Liver (tissue), 9 donors: Measurements from ENCODE around the gene LDAH. TPM values are rescaled to one million over a fixed set of nuclear protein-coding genes. Genes with fewer than 3 reads are reported as not detected.

Experiments
- DNase-seq: peaks from one replicate; pipeline ENCODE4 v3.0.0-alpha.2; 2017; ENCODE audit warnings: low spot score
- H3K27ac ChIP-seq, 2 donors: one replicate each; pipeline ENCODE4 v1.7.0; 2013; ENCODE audit warnings: inconsistent platforms in 2 of 2, low read length in 2 of 2, control low read depth in 1 of 2, low read depth in 1 of 2, mild to moderate bottlenecking in 1 of 2
- H3K27me3 ChIP-seq, 4 donors: one replicate each; pipeline versions ENCODE4 v1.6.1 to v1.7.0; 2013; ENCODE audit warnings: low read length in 3 of 4, inconsistent platforms in 1 of 4, mild to moderate bottlenecking in 1 of 4, moderate library complexity in 1 of 4; ENCODE audit not compliant: control insufficient read depth in 4 of 4, insufficient read depth in 4 of 4
- H3K36me3 ChIP-seq, 4 donors: one replicate each; pipeline versions ENCODE4 v1.6.1 to v1.7.0; 2013; ENCODE audit warnings: low read length in 3 of 4, mild to moderate bottlenecking in 3 of 4, low read depth in 1 of 4, moderate library complexity in 1 of 4; ENCODE audit not compliant: control insufficient read depth in 4 of 4, insufficient read depth in 3 of 4
- H3K4me1 ChIP-seq, 4 donors: one replicate each; pipeline versions ENCODE4 v1.6.1 to v1.7.0; 2013; ENCODE audit warnings: low read length in 3 of 4, mild to moderate bottlenecking in 3 of 4, moderate library complexity in 1 of 4; ENCODE audit not compliant: control insufficient read depth in 4 of 4, insufficient read depth in 4 of 4
- H3K4me3 ChIP-seq, 3 donors: one replicate each; pipeline versions ENCODE4 v1.6.1 to v1.7.0; 2013; ENCODE audit warnings: low read length in 3 of 3, control low read depth in 1 of 3, low read depth in 1 of 3, mild to moderate bottlenecking in 1 of 3
- H3K9ac ChIP-seq, 2 donors: one replicate each; pipeline ENCODE4 v1.7.0; 2013; ENCODE audit warnings: low read length in 2 of 2, mild to moderate bottlenecking in 2 of 2, moderate library complexity in 2 of 2, control low read depth in 1 of 2, low read depth in 1 of 2
- H3K9me3 ChIP-seq, 4 donors: one replicate each; pipeline versions ENCODE4 v1.6.1 to v1.7.0; 2013; ENCODE audit warnings: low read length in 3 of 4; ENCODE audit not compliant: control insufficient read depth in 4 of 4
- EGR1 ChIP-seq, 2 donors: IDR thresholded peaks; 2 replicates each; pipeline ENCODE4 v1.6.1; 2016 to 2018; ENCODE audit warnings: antibody characterized with exemption in 2 of 2, low read depth in 2 of 2
- FOXA1 ChIP-seq: IDR thresholded peaks from 2 replicates; pipeline ENCODE4 v1.6.1; 2016; ENCODE audit warnings: antibody characterized with exemption
- FOXA2 ChIP-seq: IDR thresholded peaks from 2 replicates; pipeline ENCODE4 v1.6.1; 2016; ENCODE audit warnings: antibody characterized with exemption
- GABPA ChIP-seq, 2 donors: IDR thresholded peaks in 1 of 2; conservative IDR thresholded peaks in 1 of 2; 2 replicates each; pipeline ENCODE4 v1.6.1; 2016; ENCODE audit warnings: antibody characterized with exemption in 2 of 2, mild to moderate bottlenecking in 1 of 2, moderate library complexity in 1 of 2
- HNF4A ChIP-seq, 2 donors: conservative IDR thresholded peaks; 2 replicates each; pipeline ENCODE4 v1.6.1; 2016; ENCODE audit warnings: antibody characterized with exemption in 2 of 2, mild to moderate bottlenecking in 2 of 2
- HNF4G ChIP-seq: IDR thresholded peaks from 2 replicates; pipeline ENCODE4 v1.6.1; 2016; ENCODE audit warnings: antibody characterized with exemption
- JUND ChIP-seq, 2 donors: IDR thresholded peaks; 2 replicates each; pipeline ENCODE4 v1.6.1; 2016; ENCODE audit warnings: antibody characterized with exemption in 2 of 2
- NR2F2 ChIP-seq: IDR thresholded peaks from 2 replicates; pipeline ENCODE4 v1.6.1; 2016; ENCODE audit warnings: antibody characterized with exemption
- RAD21 ChIP-seq, 2 donors: IDR thresholded peaks; 2 replicates each; pipeline ENCODE4 v1.6.1; 2016; ENCODE audit warnings: antibody characterized with exemption in 2 of 2, mild to moderate bottlenecking in 2 of 2
- RXRA ChIP-seq, 2 donors: IDR thresholded peaks; 2 replicates each; pipeline ENCODE4 v1.6.1; 2017 to 2018; ENCODE audit warnings: antibody characterized with exemption in 2 of 2, mild to moderate bottlenecking in 1 of 2
- SP1 ChIP-seq: IDR thresholded peaks from 2 replicates; pipeline ENCODE4 v1.6.1; 2018; ENCODE audit warnings: antibody characterized with exemption, mild to moderate bottlenecking
- TAF1 ChIP-seq: conservative IDR thresholded peaks from 2 replicates; pipeline ENCODE4 v1.6.1; 2016; ENCODE audit warnings: antibody characterized with exemption, mild to moderate bottlenecking
- YY1 ChIP-seq: IDR thresholded peaks from 2 replicates; pipeline ENCODE4 v1.6.1; 2016; ENCODE audit warnings: antibody characterized with exemption, mild to moderate bottlenecking
- WGBS: extraction: QIAGEN DNeasy Blood & Tissue Kit; methylation state at CpG from one replicate; pipeline ENCODE4 v1.1.7; 2013; 5-methylcytosine and 5-hydroxymethylcytosine counted together
- polyA plus RNA-seq, 2 donors: library from polyadenylated mRNA; stranded (reverse) in 1 of 2; unstranded in 1 of 2; fragments of 200-250 nt in 1 of 2; fragments of >200 nt in 1 of 2; fragmentation: Nextera tagmentation in 1 of 2; extraction: Ambion mirVana in 1 of 2; gene quantifications; one replicate each; pipeline versions ENCODE4 v1.2.1 to v1.2.3, GENCODE V29; 2013 to 2015
- total RNA-seq, 2 donors: library from RNA; depleted of rRNA; stranded (reverse); fragments of >200 nt; gene quantifications; one replicate each; pipeline ENCODE4 v1.2.3, GENCODE V29; 2014
- TF ChIP-seq, protein P1 (sequence below): IDR thresholded peaks from 2 replicates; pipeline ENCODE4 v1.6.1; 2016; ENCODE audit warnings: antibody characterized with exemption
- TF ChIP-seq, protein P2 (sequence below): IDR thresholded peaks from 2 replicates; pipeline ENCODE4 v1.6.1; 2016; ENCODE audit warnings: antibody characterized with exemption
- TF ChIP-seq, protein P3 (sequence below): IDR thresholded peaks from 2 replicates; pipeline ENCODE4 v1.6.1; 2016; ENCODE audit warnings: antibody characterized with exemption, mild to moderate bottlenecking
- TF ChIP-seq, protein P4 (sequence below): fragments of 150-350 bp; IDR thresholded peaks from 2 replicates; pipeline ENCODE4 v1.5.1; 2017; ENCODE audit warnings: improper control_type of control experiment, low read depth, low read length; ENCODE audit not compliant: missing input control
- TF ChIP-seq, protein P5 (sequence below): IDR thresholded peaks from 2 replicates; pipeline ENCODE4 v1.6.1; 2016; ENCODE audit warnings: antibody characterized with exemption
- donor health status: healthy.
- donor health status: healthy.
- donor health status: healthy.
- donor health status: healthy.
- donor health status: healthy.

The LDAH gene
- total and polyA plus RNA-seq, 4 donors = 5.8 to 17.7 (median 9.7) TPM

GRCh38 chr2:20687260-20687832 lies 135.6 kb downstream of the LDAH start:
- peaks cover 0 to 3% (median 1%) of the 10 kb centered on the region in 4 donors for H3K36me3 ChIP-seq
- WGBS = 69% methylated on average over 4 of the region's 4 CpGs

More at GRCh38 chr2:20687260-20687832, 135.6 kb downstream of the LDAH start:
- H3K9me3 ChIP-seq = no peaks in the 10 kb centered on the region
- no peak overlapping the region for H3K9ac ChIP-seq
- H3K27me3 ChIP-seq = no peaks in the 10 kb centered on the region
- TF ChIP-seq, protein P1, sequence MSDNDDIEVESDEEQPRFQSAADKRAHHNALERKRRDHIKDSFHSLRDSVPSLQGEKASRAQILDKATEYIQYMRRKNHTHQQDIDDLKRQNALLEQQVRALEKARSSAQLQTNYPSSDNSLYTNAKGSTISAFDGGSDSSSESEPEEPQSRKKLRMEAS = no peak
- TF ChIP-seq RXRA (IDR thresholded peaks at IDR 0.05) (peak; percentile 53 to 59), GABPA (IDR thresholded peaks at IDR 0.05 in 1 of 2, conservative IDR thresholded peaks at IDR 0.05 in 1 of 2) (no peak), EGR1 (IDR thresholded peaks at IDR 0.05; ENCODE audit: low read depth in 2 of 2) (peak in 1 of 2 donors; percentile 22), RAD21 (IDR thresholded peaks at IDR 0.05) (no peak), YY1 (no peak), HNF4A (conservative IDR thresholded peaks at IDR 0.05) (peak; percentile 43 to 44), FOXA2 (peak; percentile 56), TAF1 (no peak), FOXA1 (no peak), HNF4G (no peak), SP1 (peak; percentile 41), JUND (IDR thresholded peaks at IDR 0.05) (peak; percentile 34 to 47), NR2F2 (no peak)
- TF ChIP-seq, protein P2, sequence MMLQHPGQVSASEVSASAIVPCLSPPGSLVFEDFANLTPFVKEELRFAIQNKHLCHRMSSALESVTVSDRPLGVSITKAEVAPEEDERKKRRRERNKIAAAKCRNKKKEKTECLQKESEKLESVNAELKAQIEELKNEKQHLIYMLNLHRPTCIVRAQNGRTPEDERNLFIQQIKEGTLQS = no peak
- TF ChIP-seq, protein P3, sequence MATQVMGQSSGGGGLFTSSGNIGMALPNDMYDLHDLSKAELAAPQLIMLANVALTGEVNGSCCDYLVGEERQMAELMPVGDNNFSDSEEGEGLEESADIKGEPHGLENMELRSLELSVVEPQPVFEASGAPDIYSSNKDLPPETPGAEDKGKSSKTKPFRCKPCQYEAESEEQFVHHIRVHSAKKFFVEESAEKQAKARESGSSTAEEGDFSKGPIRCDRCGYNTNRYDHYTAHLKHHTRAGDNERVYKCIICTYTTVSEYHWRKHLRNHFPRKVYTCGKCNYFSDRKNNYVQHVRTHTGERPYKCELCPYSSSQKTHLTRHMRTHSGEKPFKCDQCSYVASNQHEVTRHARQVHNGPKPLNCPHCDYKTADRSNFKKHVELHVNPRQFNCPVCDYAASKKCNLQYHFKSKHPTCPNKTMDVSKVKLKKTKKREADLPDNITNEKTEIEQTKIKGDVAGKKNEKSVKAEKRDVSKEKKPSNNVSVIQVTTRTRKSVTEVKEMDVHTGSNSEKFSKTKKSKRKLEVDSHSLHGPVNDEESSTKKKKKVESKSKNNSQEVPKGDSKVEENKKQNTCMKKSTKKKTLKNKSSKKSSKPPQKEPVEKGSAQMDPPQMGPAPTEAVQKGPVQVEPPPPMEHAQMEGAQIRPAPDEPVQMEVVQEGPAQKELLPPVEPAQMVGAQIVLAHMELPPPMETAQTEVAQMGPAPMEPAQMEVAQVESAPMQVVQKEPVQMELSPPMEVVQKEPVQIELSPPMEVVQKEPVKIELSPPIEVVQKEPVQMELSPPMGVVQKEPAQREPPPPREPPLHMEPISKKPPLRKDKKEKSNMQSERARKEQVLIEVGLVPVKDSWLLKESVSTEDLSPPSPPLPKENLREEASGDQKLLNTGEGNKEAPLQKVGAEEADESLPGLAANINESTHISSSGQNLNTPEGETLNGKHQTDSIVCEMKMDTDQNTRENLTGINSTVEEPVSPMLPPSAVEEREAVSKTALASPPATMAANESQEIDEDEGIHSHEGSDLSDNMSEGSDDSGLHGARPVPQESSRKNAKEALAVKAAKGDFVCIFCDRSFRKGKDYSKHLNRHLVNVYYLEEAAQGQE = no peak
- TF ChIP-seq, protein P4, sequence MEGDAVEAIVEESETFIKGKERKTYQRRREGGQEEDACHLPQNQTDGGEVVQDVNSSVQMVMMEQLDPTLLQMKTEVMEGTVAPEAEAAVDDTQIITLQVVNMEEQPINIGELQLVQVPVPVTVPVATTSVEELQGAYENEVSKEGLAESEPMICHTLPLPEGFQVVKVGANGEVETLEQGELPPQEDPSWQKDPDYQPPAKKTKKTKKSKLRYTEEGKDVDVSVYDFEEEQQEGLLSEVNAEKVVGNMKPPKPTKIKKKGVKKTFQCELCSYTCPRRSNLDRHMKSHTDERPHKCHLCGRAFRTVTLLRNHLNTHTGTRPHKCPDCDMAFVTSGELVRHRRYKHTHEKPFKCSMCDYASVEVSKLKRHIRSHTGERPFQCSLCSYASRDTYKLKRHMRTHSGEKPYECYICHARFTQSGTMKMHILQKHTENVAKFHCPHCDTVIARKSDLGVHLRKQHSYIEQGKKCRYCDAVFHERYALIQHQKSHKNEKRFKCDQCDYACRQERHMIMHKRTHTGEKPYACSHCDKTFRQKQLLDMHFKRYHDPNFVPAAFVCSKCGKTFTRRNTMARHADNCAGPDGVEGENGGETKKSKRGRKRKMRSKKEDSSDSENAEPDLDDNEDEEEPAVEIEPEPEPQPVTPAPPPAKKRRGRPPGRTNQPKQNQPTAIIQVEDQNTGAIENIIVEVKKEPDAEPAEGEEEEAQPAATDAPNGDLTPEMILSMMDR = no peak
- TF ChIP-seq, protein P5, sequence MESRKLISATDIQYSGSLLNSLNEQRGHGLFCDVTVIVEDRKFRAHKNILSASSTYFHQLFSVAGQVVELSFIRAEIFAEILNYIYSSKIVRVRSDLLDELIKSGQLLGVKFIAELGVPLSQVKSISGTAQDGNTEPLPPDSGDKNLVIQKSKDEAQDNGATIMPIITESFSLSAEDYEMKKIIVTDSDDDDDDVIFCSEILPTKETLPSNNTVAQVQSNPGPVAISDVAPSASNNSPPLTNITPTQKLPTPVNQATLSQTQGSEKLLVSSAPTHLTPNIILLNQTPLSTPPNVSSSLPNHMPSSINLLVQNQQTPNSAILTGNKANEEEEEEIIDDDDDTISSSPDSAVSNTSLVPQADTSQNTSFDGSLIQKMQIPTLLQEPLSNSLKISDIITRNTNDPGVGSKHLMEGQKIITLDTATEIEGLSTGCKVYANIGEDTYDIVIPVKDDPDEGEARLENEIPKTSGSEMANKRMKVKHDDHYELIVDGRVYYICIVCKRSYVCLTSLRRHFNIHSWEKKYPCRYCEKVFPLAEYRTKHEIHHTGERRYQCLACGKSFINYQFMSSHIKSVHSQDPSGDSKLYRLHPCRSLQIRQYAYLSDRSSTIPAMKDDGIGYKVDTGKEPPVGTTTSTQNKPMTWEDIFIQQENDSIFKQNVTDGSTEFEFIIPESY = no peak
- DNase-seq = no peak
- H3K4me3 ChIP-seq = no peak overlapping the region
- peak overlapping the region in 1 of 2 donors; percentile 23 for H3K27ac ChIP-seq
- H3K4me1 ChIP-seq = peaks cover 2 to 51% (median 44%) of the 10 kb centered on the region in 4 donors
